GM04504 (cell line): ENCODE measurements around the gene TBC1D22A.

ENCODE experiments used
- DNase-seq: peaks from one replicate; pipeline ENCODE4 v3.0.0-alpha.2; 2012; ENCODE audit warnings: low read depth

Gene TBC1D22A

DNA sequence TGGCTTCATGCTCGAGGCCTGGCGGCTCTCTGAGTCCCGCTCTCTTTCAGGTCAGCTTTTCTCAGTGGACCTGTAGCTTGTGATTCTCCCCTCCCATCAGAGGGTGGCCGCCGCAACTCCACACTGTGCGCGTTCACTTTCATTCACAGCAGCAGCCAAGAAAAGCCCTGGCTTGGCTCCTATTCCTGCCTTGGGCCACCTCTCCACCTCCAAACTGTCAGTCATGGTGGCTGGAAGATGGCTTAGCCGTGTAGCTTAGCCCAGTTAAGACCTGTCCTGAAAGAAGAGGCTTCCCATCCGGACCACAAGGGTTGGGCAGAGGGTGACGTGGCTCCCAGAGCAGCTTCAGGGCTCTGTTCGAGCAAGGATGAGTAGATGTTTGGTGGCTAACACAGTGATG is 125.5 kb downstream of the TBC1D22A start:
- no peak for DNase-seq

DNA sequence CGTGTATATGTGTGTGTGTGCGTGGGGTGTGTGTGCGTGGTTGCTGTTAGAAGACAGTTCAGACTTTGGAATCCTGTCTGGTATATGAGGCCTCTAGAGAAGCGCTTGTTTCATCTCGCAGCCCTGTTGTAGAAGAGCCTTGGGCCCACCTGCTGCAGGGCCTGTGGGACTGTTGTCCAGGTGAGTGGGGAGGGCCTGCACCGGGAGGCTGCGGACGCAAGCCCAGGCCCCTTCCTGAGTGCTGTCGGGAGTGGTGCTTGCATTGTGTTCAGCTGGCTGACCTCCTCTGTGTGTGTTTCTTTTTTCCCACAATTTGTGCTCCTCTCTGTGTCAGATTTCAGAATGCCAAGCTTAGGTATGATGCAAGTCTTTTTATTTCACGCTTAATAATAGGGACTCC is 128.4 kb downstream of the TBC1D22A start:
- DNase-seq, result no peak

DNA sequence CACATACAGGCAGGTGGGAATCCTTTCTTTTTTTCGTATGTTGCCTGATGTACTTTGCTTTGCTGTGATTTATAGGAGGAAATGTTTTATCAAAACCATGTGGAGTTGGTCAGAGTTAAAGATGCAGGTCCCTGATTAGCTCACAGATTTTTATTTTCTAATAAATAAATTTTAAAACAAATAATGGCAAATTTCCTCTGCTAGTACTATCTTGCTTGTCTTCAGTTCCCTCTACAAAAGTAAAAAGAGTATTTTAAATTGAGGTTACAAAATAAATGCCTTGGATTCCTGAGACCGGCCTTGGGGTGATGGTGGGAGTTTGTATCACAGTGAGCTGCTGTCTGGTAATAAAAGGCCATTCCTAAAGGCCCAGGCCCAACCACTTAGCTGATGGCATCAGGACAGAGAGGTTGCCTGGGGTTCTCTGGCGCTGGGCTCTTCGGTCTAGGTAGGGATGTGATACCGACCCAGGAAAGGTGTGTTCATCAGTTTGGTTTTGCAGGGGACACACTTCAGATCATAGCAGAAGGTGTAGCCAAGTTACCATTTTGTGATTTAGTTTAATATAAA is 129.0 kb downstream of the TBC1D22A start:
- no peak for DNase-seq

DNA sequence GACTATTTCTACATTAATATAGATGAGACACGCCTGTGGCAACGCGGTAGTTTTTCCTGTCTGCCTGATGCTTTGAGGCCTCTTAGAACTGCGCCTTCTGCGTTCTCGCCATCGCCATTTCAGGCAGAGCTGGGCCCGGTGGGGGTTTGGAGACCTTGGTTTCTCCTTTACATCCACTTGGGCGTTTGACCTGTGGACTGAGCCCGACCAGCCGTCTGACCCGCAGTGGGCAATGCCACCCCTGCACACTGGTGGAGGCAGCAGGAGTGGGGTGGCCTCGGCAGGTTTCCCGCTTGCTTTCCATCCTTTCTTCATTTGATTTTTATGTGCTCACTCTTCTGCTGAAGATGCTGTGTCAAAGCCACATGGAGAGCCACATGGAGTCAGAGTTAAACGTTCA is 130.4 kb downstream of the TBC1D22A start:
- no peak for DNase-seq

DNA sequence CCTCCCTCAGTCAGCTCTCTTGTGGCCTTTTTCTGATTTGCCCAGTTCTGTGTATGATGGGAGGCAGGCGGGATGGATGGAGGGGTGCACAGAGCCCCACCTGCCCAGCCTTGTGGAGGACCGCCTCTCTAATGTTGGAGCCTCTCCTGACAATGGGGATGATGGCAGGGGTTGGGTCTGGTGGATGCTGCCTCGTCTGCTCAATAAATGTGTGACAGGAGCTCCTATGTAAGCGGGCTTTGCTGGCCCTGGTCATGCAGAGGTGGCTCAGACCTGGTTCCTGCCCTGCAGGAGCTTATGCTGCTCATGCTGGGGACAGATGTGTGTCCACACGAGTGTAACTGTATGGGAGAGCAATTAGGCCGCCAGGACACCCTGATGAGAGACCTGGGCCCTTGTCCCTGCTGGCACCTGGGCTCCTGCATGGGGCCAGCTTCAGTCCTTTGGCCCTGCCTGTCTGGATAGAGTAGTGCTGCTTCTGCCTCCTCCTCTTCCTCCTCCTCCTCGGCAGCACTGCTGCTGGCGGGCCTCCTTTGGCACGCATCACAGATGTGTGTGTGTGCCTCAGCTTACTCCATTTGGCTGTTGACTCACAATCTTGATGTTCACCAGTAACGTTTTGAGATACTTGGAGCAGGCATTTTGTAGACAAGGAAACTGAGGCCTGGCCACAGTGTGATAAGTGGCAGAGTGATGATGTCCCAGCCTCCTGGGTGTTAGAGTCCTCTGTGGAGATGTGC is 131.0 kb downstream of the TBC1D22A start:
- no peak for DNase-seq

DNA sequence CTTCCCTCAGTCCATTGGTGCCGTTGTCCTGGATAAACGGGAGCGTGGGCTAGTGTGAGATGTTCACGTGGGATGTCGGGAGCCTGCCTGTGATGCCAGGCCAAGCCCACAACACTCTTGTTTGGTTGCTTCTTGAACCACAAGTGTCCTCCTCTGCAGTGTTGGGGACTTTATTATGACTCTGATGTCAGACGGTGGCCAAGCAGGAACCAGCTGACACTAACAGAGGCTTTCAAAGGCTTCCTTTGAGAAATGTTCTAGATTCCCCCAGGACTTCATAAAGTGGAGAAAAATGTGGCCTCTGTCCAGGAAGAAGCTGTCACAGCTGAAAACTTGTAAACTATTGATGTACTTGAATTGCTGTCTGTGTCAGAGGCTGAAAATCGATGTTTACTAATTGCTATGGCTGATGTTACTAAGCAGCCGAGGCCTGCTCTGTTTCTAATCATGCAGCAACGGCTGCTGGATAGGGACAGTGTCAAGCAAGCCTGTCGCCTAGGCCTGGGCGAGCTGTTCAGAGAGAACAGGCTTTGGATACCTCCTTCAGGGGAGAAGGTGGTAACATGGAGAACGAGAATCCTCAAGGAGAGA is 131.7 kb downstream of the TBC1D22A start:
- DNase-seq, result peak; percentile 74

DNA sequence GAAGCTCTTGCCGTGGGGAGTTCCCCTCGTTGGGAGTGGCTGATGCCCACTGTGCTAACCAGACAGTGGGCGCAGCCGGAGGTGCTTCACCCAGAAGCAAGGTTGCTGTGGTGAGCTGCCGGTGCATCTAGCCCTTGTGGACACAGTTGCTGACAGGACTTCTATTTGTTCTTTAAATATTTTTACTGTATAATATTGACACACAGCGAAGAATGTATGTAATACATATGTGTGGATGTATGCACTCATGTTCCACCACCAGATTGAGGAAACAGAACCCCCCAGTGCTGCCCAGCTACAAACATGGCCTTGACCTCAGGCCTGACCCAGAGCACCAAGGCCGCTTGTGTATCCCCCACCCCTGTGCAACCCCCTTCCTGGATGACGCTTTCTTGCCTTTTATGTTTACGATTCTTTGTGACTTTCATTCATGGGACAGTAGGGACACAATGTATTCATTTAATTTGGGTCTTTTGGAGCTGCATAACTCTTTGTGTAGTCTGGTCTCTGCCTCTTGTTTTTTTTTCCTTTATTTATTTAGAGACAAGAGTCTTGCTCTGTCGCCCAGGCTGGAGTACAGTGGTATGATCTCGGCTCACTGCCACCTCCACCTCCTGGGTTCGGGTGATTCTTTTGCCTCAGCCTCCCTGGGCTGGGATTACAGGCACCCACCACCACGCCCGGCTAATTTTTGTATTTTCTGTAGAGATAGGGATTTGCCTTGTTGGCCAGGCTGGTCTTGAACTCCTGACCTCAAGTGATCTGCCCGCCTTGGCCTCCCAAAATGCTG is 132.6 kb downstream of the TBC1D22A start:
- DNase-seq, result no peak

DNA sequence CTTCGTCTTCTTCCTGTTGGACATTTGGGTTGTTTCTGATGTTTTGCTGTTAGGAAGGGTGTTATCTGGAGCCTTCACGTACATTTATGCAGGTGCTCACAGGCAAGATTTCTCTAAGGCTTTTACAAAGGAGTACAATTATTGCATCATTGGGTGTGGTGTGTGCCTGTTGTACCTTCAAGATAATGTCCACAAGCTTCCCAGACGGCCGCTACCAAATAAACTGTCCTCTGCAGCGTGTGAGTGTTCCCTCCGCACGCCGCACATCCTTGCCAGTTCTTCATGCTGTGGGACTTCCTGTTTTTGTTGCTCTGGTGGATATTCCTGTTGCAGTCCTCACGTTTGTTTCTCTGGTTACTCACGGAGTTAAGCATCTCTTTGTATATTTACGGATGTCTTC is 133.3 kb downstream of the TBC1D22A start:
- DNase-seq, result no peak

DNA sequence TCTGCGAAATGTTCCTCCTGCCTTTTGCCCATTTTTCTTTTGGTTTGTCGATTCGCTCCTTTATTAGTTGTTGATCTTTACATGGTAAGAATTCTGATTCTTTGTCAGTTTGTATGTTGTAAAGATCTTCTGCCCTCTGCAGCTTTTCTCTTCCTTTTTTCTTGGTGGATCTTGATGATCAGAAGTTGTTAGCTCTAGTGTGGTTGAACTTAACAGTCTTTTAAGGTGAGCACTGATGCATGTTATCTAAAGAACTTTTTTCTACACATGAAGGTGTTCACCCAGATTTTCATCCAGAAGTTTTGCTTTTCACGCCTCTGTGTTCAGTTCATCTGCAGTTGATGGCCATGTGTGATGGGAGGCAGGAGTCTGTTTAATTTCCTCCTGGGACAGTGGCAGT is 133.7 kb downstream of the TBC1D22A start:
- DNase-seq, result no peak

DNA sequence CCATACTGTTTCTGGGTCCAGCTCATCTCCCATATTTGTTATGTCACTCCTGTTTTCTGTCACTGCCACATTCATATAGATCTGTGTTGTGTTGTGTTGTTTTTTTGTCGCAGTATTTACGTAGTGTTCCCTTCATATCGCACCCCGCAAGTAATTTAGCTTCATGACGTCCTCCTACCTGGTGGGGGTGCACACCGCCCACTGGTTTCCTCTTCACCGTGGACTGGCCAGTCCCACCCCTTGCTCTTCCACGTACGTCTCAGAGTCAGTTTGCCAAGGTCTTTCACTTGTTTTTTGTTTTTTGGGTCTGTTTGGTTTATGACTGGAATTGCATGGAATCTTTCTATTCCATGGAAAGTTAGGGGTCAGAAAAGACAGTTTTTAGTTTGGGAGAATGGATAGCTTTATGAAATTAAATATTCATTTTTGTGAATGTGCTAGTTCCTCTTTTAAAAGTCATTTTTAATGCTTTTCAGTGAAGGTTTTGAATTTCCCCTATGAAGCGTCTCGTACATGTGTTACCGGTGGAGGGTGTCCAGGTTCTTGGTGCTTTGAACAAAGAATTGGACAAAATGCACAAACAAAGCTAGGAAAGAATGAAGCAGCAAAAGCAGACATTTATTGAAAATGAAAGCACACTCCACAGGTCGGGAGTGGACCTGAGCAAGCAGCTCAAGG is 134.3 kb downstream of the TBC1D22A start:
- DNase-seq, result no peak

DNA sequence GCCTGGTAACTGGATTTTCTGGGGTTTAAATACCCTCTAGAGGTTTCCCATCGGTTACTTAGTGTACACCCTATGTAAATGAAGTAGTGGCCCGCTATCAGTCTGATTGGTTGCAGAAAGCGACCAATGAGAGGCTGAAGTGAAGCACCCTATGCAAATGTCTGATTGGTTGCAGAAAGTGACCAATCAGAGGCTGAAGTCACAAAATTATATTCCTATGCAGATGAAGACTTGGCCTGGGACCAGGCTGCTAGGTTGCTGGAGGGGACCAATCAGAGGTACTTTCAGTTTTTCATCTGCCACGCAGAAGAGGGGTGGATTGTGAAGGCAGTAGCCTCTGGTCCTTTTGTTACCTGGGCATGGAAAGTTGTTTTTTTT is 134.8 kb downstream of the TBC1D22A start:
- no peak for DNase-seq

DNA sequence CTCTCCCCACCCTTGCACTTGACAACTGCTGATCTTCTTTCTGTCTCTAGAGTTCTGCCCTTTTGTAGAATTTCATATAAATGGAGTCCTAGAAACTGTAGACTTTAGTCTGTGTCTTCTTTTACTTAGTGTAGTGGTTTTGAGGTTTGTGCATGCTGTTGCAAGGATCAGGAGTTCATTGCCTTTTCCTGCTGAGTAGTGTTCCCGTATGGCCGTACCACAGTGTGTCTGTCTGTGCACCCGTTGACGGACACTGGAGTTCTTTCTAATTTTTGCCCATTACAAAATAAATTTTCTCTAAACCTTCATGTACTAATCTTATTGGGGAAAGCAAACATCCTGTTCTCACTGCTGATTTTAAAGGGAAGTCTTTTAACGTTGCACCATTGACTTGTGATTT is 138.1 kb downstream of the TBC1D22A start:
- DNase-seq, result no peak

DNA sequence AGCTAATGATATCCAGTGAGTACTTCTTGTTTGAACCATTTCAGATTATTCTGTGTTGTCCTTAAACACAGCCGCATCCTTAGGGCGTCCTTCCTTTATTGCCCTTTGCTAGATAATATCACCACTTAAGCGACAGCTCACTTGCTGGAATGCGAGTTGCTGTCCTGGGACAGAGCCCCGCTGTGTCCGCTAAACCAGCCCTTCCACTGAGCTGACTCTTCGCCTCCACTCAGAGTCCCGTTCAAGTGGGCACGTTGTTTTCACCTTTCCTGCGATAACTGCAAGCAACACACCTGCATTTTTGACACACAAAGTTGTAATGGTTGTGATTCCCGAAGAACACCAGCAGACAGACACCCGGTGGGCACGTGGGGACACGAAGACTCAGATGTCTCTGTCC is 140.0 kb downstream of the TBC1D22A start:
- DNase-seq, result no peak

DNA sequence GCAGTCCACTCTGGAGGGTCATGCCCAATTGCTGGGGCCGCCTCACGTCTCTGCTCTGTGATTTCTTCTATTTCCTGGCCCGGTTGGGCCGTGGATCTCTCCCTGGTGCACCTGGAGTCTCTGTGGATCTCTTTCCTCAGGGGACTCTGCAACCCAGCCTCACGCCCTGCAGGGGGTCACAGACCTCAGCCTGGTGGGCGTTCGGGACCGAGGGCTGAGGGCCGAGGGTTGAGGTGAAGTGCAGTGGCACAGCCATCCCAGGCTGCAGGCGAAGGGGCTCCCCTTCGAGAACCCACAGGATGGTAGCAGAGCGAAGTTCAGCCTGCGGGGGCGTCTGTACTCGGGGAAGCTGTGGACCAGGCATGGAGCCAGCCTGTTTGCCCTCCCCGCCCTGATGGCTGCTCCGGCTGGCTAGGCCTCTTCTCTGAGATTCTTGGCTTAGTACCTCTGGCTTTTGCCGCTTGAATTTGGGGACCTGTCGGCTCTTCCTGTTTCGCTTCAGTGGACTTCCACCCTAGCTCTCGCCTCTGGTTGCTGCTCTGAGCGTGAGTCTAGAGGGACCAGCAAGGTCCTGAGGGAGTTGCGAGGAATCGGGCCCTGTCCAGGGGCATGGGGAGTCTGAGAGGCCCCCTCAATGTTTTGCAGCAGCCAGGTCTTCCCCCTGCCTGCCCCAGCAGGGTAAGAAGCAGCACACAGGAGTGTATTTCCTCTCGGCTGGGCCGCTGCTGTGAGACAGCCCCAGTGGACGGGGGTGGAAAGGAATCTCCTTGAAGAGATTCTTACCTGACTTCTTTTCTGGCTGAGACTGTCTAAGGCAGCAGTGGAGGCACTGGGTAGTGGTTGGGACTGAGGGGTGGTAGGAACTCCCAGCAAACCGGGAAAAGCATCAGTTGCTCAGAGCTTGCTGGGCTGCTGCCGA is 140.8 kb downstream of the TBC1D22A start:
- no peak for DNase-seq

DNA sequence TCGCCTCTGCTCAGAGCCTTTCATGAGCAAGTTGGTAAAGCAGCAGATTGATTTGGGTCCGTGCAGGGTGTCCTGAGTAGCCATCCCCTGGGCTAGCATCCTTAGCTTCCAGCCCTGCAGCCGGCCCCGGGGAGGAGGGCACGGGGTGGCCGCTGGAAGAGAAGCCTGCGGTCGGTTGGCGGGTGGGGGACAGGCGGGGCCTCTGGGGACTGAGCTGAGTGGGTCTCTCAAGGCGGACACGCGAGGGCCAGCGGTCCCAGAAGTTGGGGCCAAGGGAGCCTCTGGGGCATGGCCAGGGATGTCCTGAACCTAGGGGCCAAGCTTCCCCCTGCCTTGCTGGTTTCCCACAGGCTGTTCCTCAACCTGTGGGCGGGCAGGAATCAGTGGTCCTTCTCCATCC is 143.0 kb downstream of the TBC1D22A start:
- no peak for DNase-seq

DNA sequence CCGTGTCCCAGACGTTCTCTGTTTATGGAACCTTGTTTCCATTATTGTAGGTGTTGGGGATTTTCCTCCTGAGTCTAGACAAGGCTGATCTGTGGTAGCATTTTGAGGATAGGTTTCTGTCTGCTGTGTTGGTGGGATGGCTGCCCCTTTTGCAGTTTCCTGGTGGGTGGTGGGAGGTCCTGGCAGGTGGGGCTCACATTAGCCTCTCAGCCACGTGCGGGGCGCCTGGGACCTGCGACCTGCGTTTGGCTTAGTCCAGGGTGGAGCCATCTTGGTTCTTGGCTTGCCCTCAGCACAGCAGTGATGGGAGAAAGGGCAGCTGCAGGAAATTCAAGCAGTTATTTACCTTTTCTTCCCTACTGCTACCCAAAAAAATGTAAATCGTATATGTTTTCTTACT is 143.4 kb downstream of the TBC1D22A start:
- DNase-seq, result no peak

DNA sequence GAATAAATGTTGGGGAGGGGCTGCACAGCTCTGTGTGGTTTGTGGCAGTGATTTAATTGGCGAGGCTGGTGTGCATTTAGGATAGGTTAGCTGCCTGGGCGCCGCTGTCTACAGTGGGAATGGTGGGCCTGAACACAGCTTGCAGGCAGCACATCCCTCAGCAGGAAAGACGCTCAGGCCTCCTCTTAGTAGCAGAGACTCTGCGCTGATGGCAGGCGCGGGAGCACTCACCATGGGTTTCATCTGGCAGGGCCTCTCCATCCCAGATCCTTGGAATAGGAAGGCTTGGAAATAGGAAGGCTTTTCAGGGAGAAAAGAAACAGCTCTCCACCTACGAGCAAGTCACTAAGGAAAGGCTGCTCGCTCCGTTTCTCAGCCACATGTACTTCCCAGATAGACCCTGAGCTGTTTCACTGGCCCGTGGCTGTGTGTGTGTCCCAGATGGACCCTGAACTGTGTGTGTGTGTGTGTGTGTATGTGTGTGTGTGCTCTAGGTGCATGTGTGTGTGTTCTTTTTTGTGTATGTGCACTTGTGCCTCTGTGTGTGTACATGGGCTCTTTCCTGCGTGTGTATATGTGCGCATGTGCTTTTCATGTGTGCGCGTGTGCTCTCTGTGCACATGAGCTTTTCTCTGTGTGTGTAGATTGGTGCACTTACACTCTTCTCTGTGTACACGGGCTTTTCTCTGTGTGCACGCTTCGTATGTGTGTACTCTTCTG is 144.0 kb downstream of the TBC1D22A start:
- DNase-seq, result no peak

DNA sequence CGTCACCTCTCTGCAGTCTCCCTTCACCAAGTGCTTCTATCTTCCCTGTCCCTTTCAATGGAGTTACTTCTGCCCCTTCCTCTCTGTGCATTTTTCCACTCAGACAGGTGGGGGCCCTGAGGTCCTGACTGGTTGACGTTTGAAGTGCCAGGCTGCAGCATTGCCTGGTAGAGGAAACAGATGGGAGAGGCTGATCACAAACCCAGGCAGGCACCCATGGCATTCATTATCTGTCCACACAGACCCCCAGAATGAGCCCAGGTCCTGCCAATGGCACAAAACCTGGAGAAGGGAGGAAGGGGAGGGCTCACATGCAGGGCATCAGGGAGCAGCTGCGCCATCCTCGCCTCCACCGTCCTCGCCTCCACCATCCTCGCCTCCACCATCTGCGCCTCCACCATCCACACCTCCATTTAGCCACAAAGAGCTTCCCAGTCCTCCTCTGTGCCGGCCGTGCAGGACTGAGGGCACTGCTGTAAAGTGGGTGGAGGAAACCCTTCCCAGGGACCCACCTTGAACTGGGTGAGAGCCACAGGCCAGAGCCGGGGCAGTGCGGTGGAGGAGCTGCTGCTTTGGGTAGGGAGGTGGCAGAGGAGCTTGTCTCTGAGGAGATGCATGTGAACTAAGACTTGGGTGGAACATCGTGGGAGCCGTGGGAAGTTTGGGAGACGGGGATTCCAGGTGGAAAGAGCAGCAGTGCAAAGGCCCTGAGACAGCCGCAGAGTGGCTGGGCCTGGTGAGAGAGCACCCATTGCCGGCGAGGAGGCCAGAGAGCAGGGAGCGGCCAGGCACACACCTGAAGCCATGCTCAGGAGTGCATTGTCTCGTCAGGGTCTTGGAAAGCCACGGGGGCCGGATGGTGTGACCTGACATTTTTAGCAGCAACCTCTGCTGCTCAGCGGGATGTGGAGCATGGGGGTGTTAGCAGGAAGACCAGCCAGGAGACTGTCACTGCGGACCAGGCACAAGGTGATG is 145.1 kb downstream of the TBC1D22A start:
- no peak for DNase-seq

DNA sequence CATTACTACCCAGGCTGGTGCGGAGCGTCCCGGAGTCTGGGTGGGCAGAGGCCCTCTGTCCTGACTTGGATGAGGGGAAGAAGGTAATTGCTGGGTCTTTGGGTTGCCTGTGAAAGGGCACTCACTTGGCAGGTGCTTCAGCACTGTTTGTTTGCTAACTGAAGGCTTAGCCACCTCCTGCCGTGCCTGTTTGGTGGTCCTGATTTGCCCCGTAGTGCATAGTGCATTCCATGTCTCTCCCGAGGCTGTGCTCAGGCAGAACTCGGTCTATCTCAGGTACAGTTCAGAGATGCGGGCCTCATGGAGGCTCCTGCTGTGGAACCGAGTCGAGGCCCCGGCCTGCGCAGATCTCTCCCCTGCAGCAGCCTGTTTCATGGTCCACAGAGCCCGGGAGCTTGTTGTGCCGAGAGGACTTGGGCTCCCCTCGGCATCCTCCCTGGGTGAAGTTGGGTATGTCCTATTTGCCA is 146.2 kb downstream of the TBC1D22A start:
- no peak for DNase-seq
